Fibroblast of lung (primary cell): ENCODE results near the gene MAP1LC3A. TPM values are rescaled to one million over a fixed set of nuclear protein-coding genes. Genes with fewer than 3 reads are reported as not detected.

Experiments used
- DNase-seq, 2 donors: peaks; one replicate each; pipeline versions ENCODE4 v3.0.0 to v3.0.0-alpha.2; 2010; ENCODE audit warnings: low read depth in 2 of 2
- H2AFZ ChIP-seq: 2 replicates; pipeline ENCODE4 v1.5.1; 2012; ENCODE audit warnings: low read length, control low read depth, inconsistent platforms
- H3K27ac ChIP-seq: 2 replicates; pipeline ENCODE4 v1.5.1; 2011; ENCODE audit warnings: low read length, control low read depth; ENCODE audit not compliant: insufficient read depth
- H3K27me3 ChIP-seq: 2 replicates; pipeline ENCODE4 v1.5.1; 2011; ENCODE audit warnings: mild to moderate bottlenecking, low read length; ENCODE audit not compliant: control insufficient read depth, insufficient read depth
- H3K36me3 ChIP-seq: 2 replicates; pipeline ENCODE4 v1.5.1; 2011; ENCODE audit warnings: low read length; ENCODE audit not compliant: control insufficient read depth, insufficient read depth
- H3K4me1 ChIP-seq: 2 replicates; pipeline ENCODE4 v1.5.1; 2011; ENCODE audit warnings: low read length; ENCODE audit not compliant: control insufficient read depth, insufficient read depth; ENCODE audit errors: extremely low read depth
- H3K4me2 ChIP-seq: 2 replicates; pipeline ENCODE4 v1.5.1; 2011; ENCODE audit warnings: low read length, control low read depth; ENCODE audit not compliant: insufficient read depth; ENCODE audit errors: extremely low read depth
- H3K4me3 ChIP-seq, 4 experiments: fragments of 200-600 bp in 1 of 4; sonication (generic) in 1 of 4; replicated peaks in 1 of 4; 2 replicates each; pipeline ENCODE4 v1.5.1; 2011 to 2016; ENCODE audit warnings: low read length in 4 of 4, low read depth in 3 of 4, mild to moderate bottlenecking in 3 of 4, control low read depth in 2 of 4, inconsistent platforms in 1 of 4, mixed read lengths in 1 of 4; ENCODE audit not compliant: insufficient read depth in 1 of 4; ENCODE audit errors: control extremely low read depth in 1 of 4
- H3K79me2 ChIP-seq: 2 replicates; pipeline ENCODE4 v1.5.1; 2012; ENCODE audit warnings: mild to moderate bottlenecking, low read length, inconsistent platforms; ENCODE audit not compliant: control insufficient read depth, insufficient read depth
- H3K9ac ChIP-seq: 2 replicates; pipeline ENCODE4 v1.5.1; 2011; ENCODE audit warnings: mild to moderate bottlenecking, low read length, control low read depth; ENCODE audit not compliant: insufficient read depth
- H3K9me3 ChIP-seq: 2 replicates; pipeline ENCODE4 v1.5.1; 2012; ENCODE audit warnings: low read depth, low read length; ENCODE audit not compliant: control insufficient read depth, insufficient read depth
- H4K20me1 ChIP-seq: 2 replicates; pipeline ENCODE4 v1.5.1; 2011; ENCODE audit warnings: low read length; ENCODE audit not compliant: control insufficient read depth, insufficient read depth; ENCODE audit errors: extremely low read depth
- CTCF ChIP-seq, 2 donors: IDR thresholded peaks in 1 of 2; conservative IDR thresholded peaks in 1 of 2; 1 replicate in 1 of 2; 2 replicates in 1 of 2; pipeline ENCODE4 v1.5.1; 2011 to 2012; ENCODE audit warnings: low read length in 2 of 2, control low read depth in 1 of 2, inconsistent platforms in 1 of 2, low read depth in 1 of 2, mild to moderate bottlenecking in 1 of 2
- EZH2 ChIP-seq: IDR thresholded peaks from 2 replicates; pipeline ENCODE4 v1.5.1; 2012; ENCODE audit warnings: low read length, control low read depth, mild to moderate bottlenecking; ENCODE audit errors: missing control alignments
- polyA plus RNA-seq, 2 donors: library from polyadenylated mRNA; depleted of rRNA in 1 of 2; stranded (reverse) in 1 of 2; unstranded in 1 of 2; fragments of >200 nt; gene quantifications; 2 replicates each; pipeline ENCODE4 v1.2.1, GENCODE V29; 2011 to 2012; ENCODE audit warnings: missing spikeins in 1 of 2
- total RNA-seq: library from RNA; depleted of rRNA; stranded (reverse); fragments of >200 nt; gene quantifications from 2 replicates; pipeline ENCODE4 v1.2.1, GENCODE V29; 2014

Gene MAP1LC3A
- total and polyA plus RNA-seq, 2 donors (not counting 1 experiment from before 2014, with no cell fraction given), result 19.3 to 30.4 TPM

GRCh38 chr20:34578025-34578424 lies 19.5 kb downstream of the MAP1LC3A start:
- H3K4me2 ChIP-seq, result no peak overlapping the region
- no peaks in the 10 kb centered on the region for H3K9me3 ChIP-seq
- no peaks in the 10 kb centered on the region for H4K20me1 ChIP-seq
- H3K9ac ChIP-seq, result no peak overlapping the region
- H3K36me3 ChIP-seq, result no peaks in the 10 kb centered on the region
- no peaks in the 10 kb centered on the region for H3K27me3 ChIP-seq
- peaks cover 14% of the 10 kb centered on the region for H3K4me1 ChIP-seq
- no peak overlapping the region for H2AFZ ChIP-seq
- no peak for TF ChIP-seq EZH2
- DNase-seq, result peak in 1 of 2 donors; percentile 21
- H3K27ac ChIP-seq, result no peak overlapping the region
- H3K4me3 ChIP-seq, result no peak overlapping the region
- H3K79me2 ChIP-seq, result no peaks in the 10 kb centered on the region

GRCh38 chr20:34578521-34578920 lies 20.0 kb downstream of the MAP1LC3A start:
- H3K36me3 ChIP-seq, result no peaks in the 10 kb centered on the region
- no peak overlapping the region for H3K4me2 ChIP-seq
- H3K9me3 ChIP-seq, result no peaks in the 10 kb centered on the region
- no peaks in the 10 kb centered on the region for H4K20me1 ChIP-seq
- no peak overlapping the region for H3K4me3 ChIP-seq
- DNase-seq, result no peak
- H3K79me2 ChIP-seq, result no peaks in the 10 kb centered on the region
- H3K4me1 ChIP-seq, result peaks cover 14% of the 10 kb centered on the region
- TF ChIP-seq CTCF (conservative IDR thresholded peaks at IDR 0.05 in 1 of 2, IDR thresholded peaks at IDR 0.05 in 1 of 2; ENCODE audit: low read depth in 1 of 2, low read length in 2 of 2) (no peak), EZH2 (no peak)
- no peak overlapping the region for H3K9ac ChIP-seq
- H3K27me3 ChIP-seq, result no peaks in the 10 kb centered on the region
- H3K27ac ChIP-seq, result no peak overlapping the region
- H2AFZ ChIP-seq, result no peak overlapping the region

GRCh38 chr20:34579191-34579978 lies 20.9 kb downstream of the MAP1LC3A start:
- Histone ChIP-seq H3K27me3 (no peaks in the 10 kb centered on the region), H3K9me3 (no peaks in the 10 kb centered on the region), H3K4me3 (no peak overlapping the region), H3K27ac (no peak overlapping the region), H4K20me1 (no peaks in the 10 kb centered on the region), H3K9ac (no peak overlapping the region), H3K4me2 (no peak overlapping the region), H3K36me3 (no peaks in the 10 kb centered on the region), H3K79me2 (no peaks in the 10 kb centered on the region), H2AFZ (no peak overlapping the region), H3K4me1 (peaks cover 14% of the 10 kb centered on the region)
- peak; percentile 78 to 80 for DNase-seq
- TF ChIP-seq EZH2 (no peak), CTCF (conservative IDR thresholded peaks at IDR 0.05 in 1 of 2, IDR thresholded peaks at IDR 0.05 in 1 of 2; ENCODE audit: low read depth in 1 of 2, low read length in 2 of 2) (peak; percentile 75 to 88)
